HG02623 (cell line): Measurements from ENCODE around the gene HSBP1L1.

Source experiments
- ATAC-seq: cut with Tn5 transposase; IDR thresholded peaks from one replicate; pipeline ENCODE4 v1.9.1; 2021; ENCODE audit warnings: moderate library complexity; ENCODE audit not compliant: unreplicated experiment

Gene HSBP1L1

GRCh38 chr18:79928563-79928960, 35.9 kb upstream of the HSBP1L1 start:
- ATAC-seq: no peak

- ATAC-seq: no peak
Measured at GRCh38 chr18:79930020-79930642, 34.3 kb upstream of the HSBP1L1 start.

- ATAC-seq: no peak
Measured at GRCh38 chr18:79931475-79931874, 33.0 kb upstream of the HSBP1L1 start.

- ATAC-seq: no peak
Measured at GRCh38 chr18:79932907-79933306, 31.5 kb upstream of the HSBP1L1 start.

GRCh38 chr18:79933765-79934164, 30.7 kb upstream of the HSBP1L1 start:
- no peak for ATAC-seq

- no peak for ATAC-seq
Measured at GRCh38 chr18:79934311-79935097, 29.9 kb upstream of the HSBP1L1 start.

GRCh38 chr18:79935098-79935480, 29.4 kb upstream of the HSBP1L1 start:
- no peak for ATAC-seq

- no peak for ATAC-seq
Measured at GRCh38 chr18:79935499-79935898, 28.9 kb upstream of the HSBP1L1 start.

GRCh38 chr18:79935925-79936324, 28.5 kb upstream of the HSBP1L1 start:
- no peak for ATAC-seq

- ATAC-seq: no peak
Measured at GRCh38 chr18:79936641-79937040, 27.8 kb upstream of the HSBP1L1 start.

- no peak for ATAC-seq
Measured at GRCh38 chr18:79937103-79937860, 27.2 kb upstream of the HSBP1L1 start.

GRCh38 chr18:79938196-79938595, 26.2 kb upstream of the HSBP1L1 start:
- ATAC-seq: no peak

GRCh38 chr18:79939096-79939495, 25.3 kb upstream of the HSBP1L1 start:
- no peak for ATAC-seq

GRCh38 chr18:79940126-79940813, 24.2 kb upstream of the HSBP1L1 start:
- ATAC-seq: no peak

GRCh38 chr18:79940814-79941472, 23.5 kb upstream of the HSBP1L1 start:
- no peak for ATAC-seq

- no peak for ATAC-seq
Measured at GRCh38 chr18:79941473-79942119, 22.8 kb upstream of the HSBP1L1 start.

GRCh38 chr18:79942211-79942610, 22.2 kb upstream of the HSBP1L1 start:
- no peak for ATAC-seq

- no peak for ATAC-seq
Measured at GRCh38 chr18:79942786-79943607, 21.4 kb upstream of the HSBP1L1 start.

- ATAC-seq: no peak
Measured at GRCh38 chr18:79943608-79944125, 20.8 kb upstream of the HSBP1L1 start.
